Jurkat, Clone E6-1 (cell line): ENCODE results near the gene RSPH9.

Source experiments
- DNase-seq: peaks from one replicate; pipeline ENCODE4 v3.0.0-alpha.2; 2011; ENCODE audit warnings: low read depth, low spot score
- H3K4me3 ChIP-seq: 2 replicates; pipeline ENCODE4 v1.5.1; 2011; ENCODE audit warnings: mild to moderate bottlenecking, low read length, control low read depth, moderate library complexity

The RSPH9 gene

DNA sequence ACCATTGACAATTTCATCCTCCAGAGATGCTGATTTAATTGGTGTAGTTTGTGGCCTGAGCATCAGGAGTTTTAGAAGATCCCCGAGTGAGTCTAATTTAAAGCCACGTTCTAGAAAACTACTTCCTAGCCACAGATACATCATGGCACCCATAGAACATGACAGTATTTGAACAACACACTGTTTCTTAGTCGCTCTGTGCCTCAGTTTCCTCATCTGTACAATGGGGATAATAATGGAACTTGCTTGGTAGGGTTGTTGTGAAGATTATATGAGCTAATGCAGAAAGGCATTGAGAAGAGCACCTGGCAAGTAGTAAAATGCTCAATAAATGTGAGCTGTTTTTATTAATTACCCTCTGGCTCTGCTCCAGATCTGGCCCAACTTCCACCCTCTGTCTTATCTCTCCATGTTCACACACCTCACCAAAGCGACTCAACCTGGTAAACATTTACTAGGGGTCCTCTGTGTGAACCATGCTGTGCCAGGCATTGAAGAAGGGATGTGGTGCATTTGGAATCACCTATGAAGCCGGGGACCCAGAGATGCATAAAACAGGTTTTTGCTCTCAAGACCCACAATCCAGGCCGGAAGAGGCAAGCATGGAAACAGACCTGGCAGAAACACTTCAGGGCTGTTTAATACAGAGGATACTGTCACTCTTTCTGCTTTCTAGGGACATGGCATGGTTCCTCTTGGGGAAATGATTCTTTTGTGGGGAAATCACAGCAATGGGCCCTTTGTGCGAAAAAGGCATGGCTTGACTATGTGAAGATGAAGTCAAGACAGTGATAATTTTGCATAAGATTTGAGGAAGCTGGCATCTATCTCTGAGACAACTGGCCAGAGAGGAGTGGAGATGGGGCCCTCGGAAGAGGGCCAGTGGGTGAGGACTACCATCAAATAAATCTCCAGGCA is 58.9 kb downstream of the RSPH9 start:
- H3K4me3 ChIP-seq = no peak overlapping the region
- no peak for DNase-seq

DNA sequence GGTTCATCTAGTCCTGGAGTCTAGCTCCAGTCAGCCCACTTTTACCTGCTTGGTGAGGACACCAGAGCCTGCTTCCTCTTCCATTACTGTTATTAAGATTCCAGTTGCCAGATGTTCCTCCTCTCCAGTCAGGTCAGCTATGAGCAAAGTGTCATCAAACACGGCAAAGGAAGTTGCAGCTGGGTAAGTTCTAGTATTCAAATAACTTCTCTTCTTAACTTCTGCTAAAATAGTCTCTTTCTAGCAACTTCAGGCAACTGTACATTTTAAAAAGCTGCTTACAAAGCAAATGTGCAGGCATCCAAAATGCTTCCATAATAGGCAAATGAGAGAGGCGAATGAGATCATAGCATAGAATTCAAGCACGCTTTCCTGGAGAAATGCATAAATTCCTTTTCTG is 61.2 kb downstream of the RSPH9 start:
- no peak for DNase-seq

DNA sequence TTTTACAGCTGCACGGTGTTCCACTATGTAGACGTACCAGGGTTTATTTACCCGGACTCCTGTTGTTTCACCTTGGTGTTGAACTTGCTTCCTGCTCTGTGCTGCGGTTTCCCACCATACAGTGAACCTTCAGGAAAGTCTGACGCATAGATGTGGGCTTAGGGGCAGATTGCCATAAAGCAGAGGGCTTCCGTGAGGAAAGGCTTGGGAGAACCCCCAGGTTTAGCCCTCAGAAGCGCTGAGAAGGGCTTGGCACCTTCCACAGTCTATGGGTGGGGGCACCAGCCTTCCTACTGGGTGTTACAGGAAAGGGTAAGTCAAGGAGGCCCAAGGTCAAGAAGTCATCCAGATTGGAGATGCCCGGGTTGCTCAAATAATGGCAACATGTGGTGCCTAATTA is 62.0 kb downstream of the RSPH9 start:
- H3K4me3 ChIP-seq = no peak overlapping the region

More for the DNA sequence above, 61.2 kb downstream of the RSPH9 start:
- no peak overlapping the region for H3K4me3 ChIP-seq

DNA sequence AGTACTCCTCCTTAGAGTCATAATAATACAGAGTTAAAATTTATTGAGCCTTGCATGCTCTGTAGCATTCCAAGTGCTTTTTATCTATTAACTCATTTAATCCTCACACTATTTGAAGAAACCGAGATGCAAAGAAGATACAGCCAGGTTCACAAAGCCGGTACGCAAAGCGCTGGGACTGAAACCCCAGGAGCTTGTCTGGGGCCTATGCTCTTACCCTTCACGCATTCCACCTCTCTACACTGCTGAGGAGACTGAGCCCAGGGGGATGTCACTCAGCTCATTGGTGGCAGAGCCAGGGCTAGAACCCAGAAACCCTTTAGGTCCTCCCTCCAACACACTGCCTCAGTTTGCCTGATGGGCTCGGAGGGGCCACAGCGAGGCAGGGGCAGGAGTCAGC is 62.4 kb downstream of the RSPH9 start:
- no peak for DNase-seq
- no peak overlapping the region for H3K4me3 ChIP-seq

More for the DNA sequence above, 62.0 kb downstream of the RSPH9 start:
- DNase-seq = peak; percentile 51

DNA sequence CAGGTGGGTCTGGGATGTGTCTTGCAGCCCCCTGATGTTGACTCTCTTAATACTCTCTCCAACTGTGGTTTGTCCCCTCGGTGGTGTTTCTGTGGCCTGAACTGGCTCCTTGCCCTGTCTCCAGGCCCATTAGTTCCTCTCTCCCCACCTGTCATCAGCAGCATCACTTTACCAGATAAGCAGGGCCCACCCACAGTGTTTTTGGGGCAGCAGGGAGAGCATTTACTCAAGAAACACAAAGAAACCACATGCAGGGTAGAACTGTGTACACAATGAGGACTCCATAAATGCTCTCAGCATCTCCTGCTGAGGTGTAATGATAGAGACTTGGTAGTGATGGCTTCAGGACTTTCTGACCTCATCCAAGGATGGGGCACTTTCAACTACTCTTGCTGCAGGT is 62.9 kb downstream of the RSPH9 start:
- H3K4me3 ChIP-seq = no peak overlapping the region
- no peak for DNase-seq

DNA sequence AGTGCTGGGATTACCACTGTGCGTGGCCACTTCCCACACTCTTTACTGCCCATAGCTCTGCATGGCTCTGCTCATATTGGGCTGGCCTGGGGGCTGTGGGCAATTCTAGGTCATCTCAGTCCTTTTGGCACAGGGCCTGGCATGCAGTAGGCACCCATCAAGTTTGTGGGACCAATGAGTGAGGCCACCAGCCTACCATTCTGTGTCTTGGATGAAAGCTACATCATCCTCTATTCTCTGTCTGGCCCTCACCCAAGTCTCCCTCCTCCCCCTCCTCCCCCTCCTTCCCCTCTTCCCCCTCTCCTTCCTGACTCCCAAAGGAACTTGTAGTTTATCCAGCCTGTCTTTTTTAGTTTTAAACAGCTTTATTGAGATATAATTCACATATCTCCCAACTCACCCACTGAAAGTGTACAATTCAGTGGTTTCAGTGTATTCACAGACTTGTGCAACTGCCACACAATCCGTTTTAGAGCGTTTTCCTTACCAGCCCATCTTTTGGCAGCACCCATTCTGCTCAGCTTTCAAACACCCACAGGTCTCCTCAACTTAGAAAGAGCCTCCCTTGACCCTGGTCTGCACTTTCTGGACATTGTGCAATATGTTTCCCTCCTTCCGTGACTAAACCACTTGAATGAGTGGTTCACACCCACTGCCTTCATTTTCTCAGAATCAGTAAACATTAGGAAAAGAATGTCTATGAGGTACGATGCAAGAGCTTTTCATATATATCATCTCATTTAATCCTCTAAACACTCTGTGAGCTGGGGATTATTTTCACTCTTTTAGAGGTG is 64.2 kb downstream of the RSPH9 start:
- no peak for DNase-seq
- H3K4me3 ChIP-seq = no peak overlapping the region

DNA sequence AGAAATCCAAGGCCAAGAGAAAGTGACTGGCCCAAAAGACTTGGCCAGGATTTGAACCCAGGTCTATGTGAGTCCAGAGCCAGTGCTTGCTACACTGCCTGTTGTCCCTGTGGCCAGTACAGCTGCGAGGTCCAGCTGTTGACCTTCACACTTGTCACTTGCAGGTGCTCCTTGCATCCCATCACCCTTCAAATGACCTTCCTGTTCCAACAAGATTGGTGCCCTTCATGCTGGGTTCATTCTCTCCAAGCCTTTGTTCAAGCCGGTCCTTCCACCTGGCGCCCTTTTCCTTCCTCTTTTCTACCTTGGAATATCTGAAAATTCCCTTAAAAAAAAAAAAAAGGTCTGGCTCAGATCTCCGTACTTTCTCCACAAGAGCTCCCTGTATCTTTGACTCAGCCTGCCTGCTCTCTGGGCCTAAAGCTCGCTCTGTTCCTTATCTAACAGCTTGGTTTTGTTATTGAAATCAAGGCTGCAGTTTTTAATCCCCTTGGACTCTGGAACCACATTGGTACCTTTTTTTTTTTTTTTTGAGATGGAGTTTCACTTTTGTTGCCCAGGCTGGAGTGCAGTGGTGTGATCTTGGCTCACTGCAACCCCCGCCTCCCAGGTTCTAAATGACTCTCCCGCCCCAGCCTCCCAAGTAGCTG is 64.9 kb downstream of the RSPH9 start:
- H3K4me3 ChIP-seq = no peak overlapping the region
- DNase-seq = no peak

DNA sequence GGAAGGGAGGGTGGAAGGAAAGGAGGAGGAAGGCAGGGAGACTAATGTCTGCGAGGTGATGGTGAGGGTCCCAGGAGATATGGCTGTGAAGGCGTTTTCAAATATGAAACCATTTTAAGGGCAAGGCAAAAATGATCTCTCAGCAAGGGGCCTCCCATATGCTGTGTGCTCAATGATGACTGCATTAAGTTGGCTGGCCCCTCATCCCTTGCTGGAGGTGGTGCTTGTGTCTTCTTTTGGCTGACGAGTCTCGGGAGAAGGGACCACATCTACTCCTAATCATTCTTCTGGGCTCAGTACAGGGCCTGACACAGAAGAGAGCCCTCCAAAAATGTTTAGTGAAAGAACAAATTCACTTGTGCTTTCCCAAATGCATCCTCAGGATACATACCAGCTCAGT is 65.7 kb downstream of the RSPH9 start:
- DNase-seq = no peak
- H3K4me3 ChIP-seq = no peak overlapping the region

DNA sequence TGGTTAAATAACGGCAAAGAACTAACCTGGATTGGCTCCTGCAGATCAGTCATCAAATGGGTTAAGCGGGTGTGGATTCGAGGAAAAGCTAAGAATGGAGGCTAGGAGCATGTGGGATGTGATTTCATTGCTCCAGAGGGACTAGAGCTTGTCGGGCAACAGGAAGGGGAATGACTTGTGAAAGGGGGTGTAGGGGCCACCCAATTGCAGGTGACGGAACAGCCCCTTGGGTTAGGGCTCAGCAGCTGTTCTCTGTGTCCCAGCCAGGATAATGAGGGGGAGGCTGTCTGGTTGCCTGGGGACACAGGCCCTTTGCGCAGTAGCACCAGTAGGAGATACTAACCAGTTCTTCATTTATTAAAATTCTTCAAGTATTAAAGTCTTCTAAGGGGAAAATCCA is 67.7 kb downstream of the RSPH9 start:
- no peak for DNase-seq
- H3K4me3 ChIP-seq = no peak overlapping the region

DNA sequence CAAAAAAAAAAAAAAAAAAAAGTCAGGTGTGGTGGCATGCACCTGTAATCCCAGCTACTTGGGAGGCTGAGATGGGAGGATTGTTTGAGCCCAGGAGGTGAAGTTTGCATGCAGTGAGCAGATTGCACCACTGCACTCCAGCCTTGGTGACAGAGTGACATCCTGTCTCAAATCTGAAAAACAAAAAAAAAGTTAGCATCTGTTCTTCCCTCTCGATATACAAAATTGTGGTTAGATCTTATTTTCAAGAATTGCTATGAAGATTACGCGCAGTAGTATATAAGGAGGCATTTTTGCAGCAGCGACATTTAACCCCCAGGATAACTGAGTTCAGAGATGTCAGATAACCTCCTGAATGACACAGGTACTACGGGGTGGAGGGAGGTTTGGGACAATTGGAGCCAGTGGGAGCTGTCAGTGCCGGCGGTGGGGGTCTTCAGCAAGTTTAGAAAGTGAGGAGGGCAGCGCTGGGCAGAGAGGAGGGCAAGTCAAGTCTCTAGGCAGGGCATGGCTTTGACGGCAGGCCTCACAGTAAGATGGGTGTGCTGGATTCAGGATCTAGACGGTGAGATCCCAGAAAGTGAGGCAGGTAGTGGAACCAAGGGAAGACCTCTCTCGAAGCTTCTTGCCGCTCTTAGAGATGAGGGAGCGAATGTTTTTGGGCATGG is 68.9 kb downstream of the RSPH9 start:
- no peak for DNase-seq
- H3K4me3 ChIP-seq = no peak overlapping the region

DNA sequence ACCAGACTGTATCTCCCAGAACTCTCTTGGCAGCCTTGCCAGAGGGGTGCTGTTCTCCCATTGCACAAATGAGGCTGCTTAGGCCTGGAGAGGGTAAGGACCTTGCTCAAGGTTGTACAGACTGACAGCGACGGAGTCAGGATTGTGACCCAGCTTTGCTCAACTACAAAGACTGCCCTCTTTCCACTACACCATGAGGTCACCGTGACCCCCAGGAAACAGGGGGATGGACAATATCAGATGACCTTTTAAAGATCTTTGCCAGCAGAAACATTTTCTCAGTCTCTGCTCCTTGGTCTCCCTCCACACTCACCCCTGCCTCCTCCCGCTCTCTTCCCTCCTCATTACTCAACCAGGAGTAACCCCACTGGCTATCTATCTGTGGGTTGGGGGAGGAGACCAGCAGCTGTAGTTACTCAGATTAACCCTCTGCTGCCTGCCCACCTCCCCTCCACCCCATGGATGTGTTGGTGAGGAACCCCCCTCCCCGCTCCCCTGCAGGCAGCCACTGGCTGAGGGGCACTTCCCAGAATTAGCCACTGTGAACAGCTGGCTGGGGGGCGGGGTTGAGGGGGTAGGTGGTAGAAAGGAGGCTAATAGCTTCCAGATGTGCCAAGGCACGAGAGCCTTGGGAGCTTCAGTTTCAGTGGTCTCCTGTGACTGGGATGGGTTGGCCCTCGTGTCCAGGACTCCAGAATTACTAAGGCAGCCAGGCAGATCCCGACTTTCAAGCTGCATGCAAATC is 69.6 kb downstream of the RSPH9 start:
- H3K4me3 ChIP-seq = no peak overlapping the region
- DNase-seq = no peak

DNA sequence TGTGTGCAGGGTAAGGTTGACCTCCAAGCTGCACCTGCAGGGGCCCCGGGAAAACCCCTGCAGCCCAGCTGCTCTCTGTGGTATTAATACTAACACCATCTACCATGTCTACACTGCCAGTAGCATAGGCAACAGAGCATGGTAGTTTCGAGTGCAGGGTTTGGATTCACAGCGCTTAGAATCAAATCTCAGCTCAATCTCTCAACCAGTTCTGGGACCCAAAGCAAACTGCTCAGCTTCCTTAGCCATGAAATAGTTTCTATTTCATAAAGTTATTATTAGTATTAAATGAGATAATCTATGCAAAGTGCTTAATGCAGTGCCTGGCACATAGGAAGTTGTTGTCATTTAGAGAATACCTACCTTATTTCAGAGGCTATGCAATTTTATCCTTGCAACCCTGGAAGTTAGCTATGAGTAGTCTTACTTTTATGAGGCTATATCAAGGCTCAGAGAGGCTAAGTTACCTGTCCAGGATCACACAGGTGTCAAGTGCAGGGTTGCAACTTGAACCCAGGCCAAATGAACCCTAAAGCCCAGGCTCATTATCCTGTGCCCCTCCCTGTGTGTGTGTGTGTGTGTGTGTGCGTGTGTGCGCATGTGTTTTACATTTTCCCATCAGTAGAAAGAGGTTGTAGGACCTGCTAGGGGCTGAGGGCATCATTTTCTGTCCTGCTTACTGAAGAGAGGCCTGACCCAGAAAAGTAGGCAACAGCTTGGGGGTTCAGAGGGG is 70.4 kb downstream of the RSPH9 start:
- no peak for DNase-seq
- no peak overlapping the region for H3K4me3 ChIP-seq

DNA sequence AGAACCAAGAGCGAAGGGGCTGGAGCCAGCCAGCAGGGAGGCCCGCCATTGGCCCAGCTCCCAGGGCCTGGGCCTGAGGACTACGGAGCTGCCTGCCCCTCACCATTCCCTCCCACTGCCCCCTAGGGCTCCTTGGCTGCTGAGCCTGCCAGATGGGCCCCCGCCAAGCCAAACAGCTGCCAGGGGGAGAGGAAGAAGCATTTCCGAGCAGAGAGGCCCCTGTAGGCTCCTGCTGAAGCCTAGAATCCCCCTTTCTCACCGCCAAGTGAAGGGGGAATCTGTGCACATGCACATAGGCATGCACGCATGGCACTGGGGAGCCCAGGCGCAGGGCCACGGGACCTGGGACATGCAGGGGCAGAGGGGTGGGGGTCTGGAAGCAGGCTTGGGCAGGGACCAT is 71.3 kb downstream of the RSPH9 start:
- DNase-seq = no peak
- no peak overlapping the region for H3K4me3 ChIP-seq

DNA sequence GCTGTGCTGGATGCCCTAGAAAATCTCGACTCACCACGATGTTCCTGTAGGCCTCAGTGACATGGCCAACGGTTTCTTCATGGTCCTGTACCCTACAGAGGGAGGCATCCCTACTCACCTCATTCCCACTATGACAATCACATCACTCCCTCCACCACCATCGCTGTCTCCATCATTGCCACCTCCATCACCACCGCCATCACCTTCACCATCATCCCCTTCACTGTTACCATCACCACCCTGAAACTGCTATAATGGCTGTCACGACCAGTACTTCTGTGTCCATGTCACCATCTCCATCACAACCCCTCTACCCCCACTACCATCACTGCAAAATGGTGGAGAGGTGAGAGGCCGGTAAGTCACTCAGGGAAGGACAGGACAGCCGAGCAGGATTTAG is 72.6 kb downstream of the RSPH9 start:
- H3K4me3 ChIP-seq = no peak overlapping the region
- no peak for DNase-seq

DNA sequence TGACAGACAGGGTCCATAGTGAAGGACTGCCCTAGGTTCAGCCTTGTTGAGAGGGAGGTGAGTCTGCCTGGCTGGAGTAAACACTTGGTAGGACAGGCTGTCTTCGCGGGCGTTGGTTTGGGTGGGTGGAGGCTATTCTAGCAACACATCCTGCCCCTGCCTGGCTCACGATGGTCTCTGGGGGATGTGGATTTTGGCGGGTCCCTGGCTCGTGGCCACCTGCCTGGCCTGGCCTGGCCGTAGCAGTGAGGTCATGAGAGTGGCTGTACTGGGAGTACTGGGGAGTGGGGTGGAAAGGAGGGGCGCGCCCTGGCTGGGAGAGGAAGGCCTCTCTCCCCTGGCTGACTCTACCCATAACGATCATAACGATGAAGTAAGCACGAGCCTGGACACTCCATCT is 73.0 kb downstream of the RSPH9 start:
- no peak overlapping the region for H3K4me3 ChIP-seq
- DNase-seq = no peak

DNA sequence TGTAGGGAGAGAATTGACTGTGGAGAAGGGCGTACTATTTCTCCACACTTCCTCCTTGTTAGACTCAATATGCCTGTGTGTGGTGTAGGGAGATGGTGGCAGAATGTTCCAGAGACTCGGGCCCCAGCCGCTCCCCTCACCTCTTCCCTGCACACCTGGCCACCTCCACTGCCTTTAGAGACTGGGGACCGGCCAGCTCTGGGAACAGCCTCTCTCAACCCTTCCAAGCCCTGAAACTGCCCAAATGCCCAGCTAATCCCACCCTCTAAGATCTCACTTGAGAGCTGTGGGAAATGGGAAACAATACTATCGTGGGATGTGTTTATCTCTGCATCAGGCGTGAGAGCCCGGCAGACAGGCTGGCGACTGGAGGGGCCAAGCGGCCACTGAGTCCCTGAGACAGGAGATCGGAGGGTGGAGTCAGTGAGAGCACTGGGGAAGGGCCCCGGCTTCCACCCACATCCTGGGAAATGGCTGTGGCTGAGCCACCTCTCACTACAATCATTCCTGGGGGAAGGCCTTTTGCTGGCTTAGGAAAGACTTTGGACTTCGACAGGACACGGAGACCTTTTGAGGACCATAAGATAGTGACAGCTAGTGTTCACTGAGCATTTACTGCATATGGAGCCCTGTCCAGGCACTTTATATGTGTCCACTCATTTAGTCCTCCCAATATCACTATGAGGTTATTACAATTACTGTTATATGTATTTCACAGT is 73.7 kb downstream of the RSPH9 start:
- DNase-seq = no peak
- no peak overlapping the region for H3K4me3 ChIP-seq

DNA sequence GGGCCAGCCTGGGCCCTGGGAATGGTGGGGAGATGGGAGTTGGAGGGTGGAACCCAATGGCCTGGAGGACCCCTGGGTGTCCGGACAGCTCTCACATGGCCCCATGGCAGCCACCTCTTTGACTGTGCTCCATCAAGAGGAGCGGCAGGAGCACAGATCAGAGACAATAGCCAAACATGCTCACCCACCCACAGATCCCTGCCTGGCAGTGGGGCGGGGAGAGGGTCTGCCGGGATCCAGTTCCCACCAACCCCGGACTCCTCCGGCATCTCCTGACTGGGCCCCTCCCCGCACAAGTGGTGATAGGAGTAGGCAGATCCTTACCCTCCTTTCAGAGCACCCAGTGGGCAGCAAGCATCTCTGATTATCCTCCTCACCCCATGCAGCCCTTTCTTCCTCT is 74.7 kb downstream of the RSPH9 start:
- no peak overlapping the region for H3K4me3 ChIP-seq
- no peak for DNase-seq

DNA sequence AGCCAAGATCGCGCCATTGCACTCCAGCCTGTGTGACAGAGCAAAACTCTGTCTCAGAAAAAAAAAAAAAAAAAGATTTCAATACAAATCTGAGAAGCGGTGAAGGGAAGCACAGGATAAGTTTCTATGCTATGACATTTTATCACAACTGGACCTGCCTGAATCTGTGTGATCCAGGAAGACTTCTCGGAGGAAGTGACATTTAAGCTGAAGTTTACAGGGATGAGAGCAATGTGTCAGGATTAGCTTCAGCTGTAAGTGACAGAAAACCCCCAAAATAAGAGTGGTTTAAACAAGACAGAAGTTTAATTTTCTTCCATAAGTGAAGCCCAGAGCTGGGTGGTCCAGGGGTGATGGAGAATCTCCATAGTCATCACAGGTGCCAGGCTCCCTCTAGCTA is 76.2 kb downstream of the RSPH9 start:
- DNase-seq = no peak
- no peak overlapping the region for H3K4me3 ChIP-seq
